Hepatocyte (in vitro differentiated cells): ENCODE results near the gene INO80B. TPM values are rescaled to one million over a fixed set of nuclear protein-coding genes. Genes with fewer than 3 reads are reported as not detected.

Experiments used
- DNase-seq: peaks from one replicate; pipeline ENCODE4 v3.0.0-alpha.2; 2016; ENCODE audit warnings: low spot score
- H2AFZ ChIP-seq: fragments of 200-600 bp; sonication (generic); 2 replicates; pipeline ENCODE4 v1.6.0; 2016; ENCODE audit warnings: antibody characterized with exemption, mild to moderate bottlenecking
- H3K27ac ChIP-seq: fragments of 200-600 bp; sonication (generic); 2 replicates; pipeline ENCODE4 v1.5.1; 2016; ENCODE audit warnings: mild to moderate bottlenecking
- H3K27me3 ChIP-seq: fragments of 200-600 bp; sonication (generic); 2 replicates; pipeline ENCODE4 v1.6.1; 2016
- H3K36me3 ChIP-seq: fragments of 200-600 bp; sonication (generic); replicated peaks from 2 replicates; pipeline ENCODE4 v1.5.1; 2016; ENCODE audit warnings: low read depth; ENCODE audit not compliant: insufficient read depth
- H3K4me1 ChIP-seq: fragments of 200-600 bp; sonication (generic); 2 replicates; pipeline ENCODE4 v1.5.1; 2016; ENCODE audit warnings: mild to moderate bottlenecking, moderate library complexity; ENCODE audit not compliant: insufficient read depth
- H3K4me2 ChIP-seq: fragments of 200-600 bp; sonication (generic); 2 replicates; pipeline ENCODE4 v1.6.0; 2016
- H3K4me3 ChIP-seq: fragments of 200-600 bp; sonication (generic); 2 replicates; pipeline ENCODE4 v1.5.1; 2016; ENCODE audit warnings: mild to moderate bottlenecking
- H3K79me2 ChIP-seq: fragments of 200-600 bp; sonication (generic); 2 replicates; pipeline ENCODE4 v1.6.0; 2017; ENCODE audit warnings: mild to moderate bottlenecking
- H3K9me2 ChIP-seq: fragments of 200-600 bp; sonication (generic); replicated peaks from 2 replicates; pipeline ENCODE4 v1.6.0; 2017; ENCODE audit warnings: mild to moderate bottlenecking; ENCODE audit not compliant: insufficient read depth
- H3K9me3 ChIP-seq: fragments of 200-600 bp; sonication (generic); 2 replicates; pipeline ENCODE4 v1.5.1; 2016; ENCODE audit warnings: low read depth, mild to moderate bottlenecking
- H4K20me1 ChIP-seq: fragments of 200-600 bp; sonication (generic); 2 replicates; pipeline ENCODE4 v1.6.0; 2016; ENCODE audit warnings: mild to moderate bottlenecking; ENCODE audit not compliant: insufficient read depth, poor library complexity, severe bottlenecking
- EZH2 ChIP-seq: fragments of 200-600 bp; sonication (generic); IDR thresholded peaks from 2 replicates; pipeline ENCODE4 v1.6.1; 2016; ENCODE audit warnings: antibody characterized with exemption, mild to moderate bottlenecking, borderline replicate concordance
- EZH2phosphoT487 ChIP-seq: fragments of 200-600 bp; sonication (generic); IDR thresholded peaks from one replicate; pipeline ENCODE4 v1.6.1; 2018; ENCODE audit warnings: antibody characterized with exemption, mild to moderate bottlenecking, low read depth, moderate library complexity; ENCODE audit not compliant: unreplicated experiment, severe bottlenecking
- WGBS: methylation state at CpG from one replicate; pipeline ENCODE4 v1.1.6; 2016; ENCODE audit warnings: low lambda C conversion rate; ENCODE audit errors: missing lambda C conversion rate; 5-methylcytosine and 5-hydroxymethylcytosine counted together
- polyA plus RNA-seq: library from polyadenylated mRNA; unstranded; fragments of >200 nt; fragmentation: Nextera tagmentation; extraction: Ambion mirVana; gene quantifications from 2 replicates; pipeline ENCODE4 v1.2.1, GENCODE V29; 2016
- total RNA-seq: library from RNA; depleted of rRNA; stranded (reverse); fragments of >200 nt; gene quantifications from 2 replicates; pipeline ENCODE4 v1.2.3, GENCODE V29; 2014
- TF ChIP-seq, protein P1 (sequence below): fragments of 200-600 bp; sonication (generic); IDR thresholded peaks from 2 replicates; pipeline ENCODE4 v1.5.1; 2016; ENCODE audit warnings: antibody characterized with exemption, mild to moderate bottlenecking; ENCODE audit not compliant: poor library complexity

INO80B gene
- total and polyA plus RNA-seq, 2 experiments from 2014 or later = 16.0 to 18.9 TPM

DNA sequence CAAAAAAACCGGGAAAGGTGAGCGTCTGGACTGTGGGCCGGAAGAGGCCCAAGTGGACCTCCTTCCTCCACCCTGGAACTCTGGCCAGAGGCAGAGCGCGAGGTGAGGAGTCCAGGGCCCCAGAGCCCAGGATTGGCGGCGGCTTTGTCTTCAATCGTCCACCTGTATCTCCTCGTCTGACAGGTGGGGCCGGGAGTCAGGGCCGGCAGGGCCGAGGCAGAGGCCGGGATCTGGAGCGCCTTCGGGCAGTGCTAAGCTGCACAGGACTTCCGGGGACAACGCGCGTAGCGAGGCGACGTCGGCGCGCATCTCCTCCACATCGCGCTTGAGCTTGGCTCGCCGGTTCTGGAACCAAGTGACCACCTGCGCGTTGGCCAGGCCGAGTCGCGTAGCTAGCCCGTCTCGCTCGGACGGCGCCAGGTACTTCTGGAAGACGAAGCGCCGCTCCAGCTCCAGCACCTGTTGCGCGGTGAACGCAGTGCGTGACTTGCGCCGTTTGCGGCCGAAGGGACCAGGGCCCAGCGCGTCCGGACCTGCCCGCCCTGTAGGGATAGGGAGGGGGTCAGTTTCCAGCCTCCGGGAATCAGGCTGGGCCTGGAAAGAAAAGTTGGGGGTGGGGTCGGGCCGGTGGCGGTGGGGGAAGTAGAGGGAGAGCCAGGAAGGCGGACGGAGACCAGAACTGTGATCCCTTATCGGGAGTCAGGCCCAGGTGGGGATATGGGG, 43.1 kb downstream of the INO80B start:
- Histone ChIP-seq H3K4me2 (peak overlapping the region; percentile 98), H4K20me1 (no peaks in the 10 kb centered on the region), H2AFZ (peak overlapping the region; percentile 28), H3K9me3 (no peaks in the 10 kb centered on the region), H3K4me1 (peaks cover 39% of the 10 kb centered on the region), H3K36me3 (no peaks in the 10 kb centered on the region), H3K9me2 (no peaks in the 10 kb centered on the region), H3K27ac (no peak overlapping the region), H3K4me3 (peak overlapping the region; percentile 60), H3K27me3 (peaks cover 52% of the 10 kb centered on the region), H3K79me2 (peaks cover 4% of the 10 kb centered on the region)
- 6% methylated on average over 56 of the region's 61 CpGs for WGBS
- TF ChIP-seq EZH2phosphoT487 (no peak), EZH2 (no peak)
- TF ChIP-seq, protein P1, sequence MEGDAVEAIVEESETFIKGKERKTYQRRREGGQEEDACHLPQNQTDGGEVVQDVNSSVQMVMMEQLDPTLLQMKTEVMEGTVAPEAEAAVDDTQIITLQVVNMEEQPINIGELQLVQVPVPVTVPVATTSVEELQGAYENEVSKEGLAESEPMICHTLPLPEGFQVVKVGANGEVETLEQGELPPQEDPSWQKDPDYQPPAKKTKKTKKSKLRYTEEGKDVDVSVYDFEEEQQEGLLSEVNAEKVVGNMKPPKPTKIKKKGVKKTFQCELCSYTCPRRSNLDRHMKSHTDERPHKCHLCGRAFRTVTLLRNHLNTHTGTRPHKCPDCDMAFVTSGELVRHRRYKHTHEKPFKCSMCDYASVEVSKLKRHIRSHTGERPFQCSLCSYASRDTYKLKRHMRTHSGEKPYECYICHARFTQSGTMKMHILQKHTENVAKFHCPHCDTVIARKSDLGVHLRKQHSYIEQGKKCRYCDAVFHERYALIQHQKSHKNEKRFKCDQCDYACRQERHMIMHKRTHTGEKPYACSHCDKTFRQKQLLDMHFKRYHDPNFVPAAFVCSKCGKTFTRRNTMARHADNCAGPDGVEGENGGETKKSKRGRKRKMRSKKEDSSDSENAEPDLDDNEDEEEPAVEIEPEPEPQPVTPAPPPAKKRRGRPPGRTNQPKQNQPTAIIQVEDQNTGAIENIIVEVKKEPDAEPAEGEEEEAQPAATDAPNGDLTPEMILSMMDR = no peak
- no peak for DNase-seq

DNA sequence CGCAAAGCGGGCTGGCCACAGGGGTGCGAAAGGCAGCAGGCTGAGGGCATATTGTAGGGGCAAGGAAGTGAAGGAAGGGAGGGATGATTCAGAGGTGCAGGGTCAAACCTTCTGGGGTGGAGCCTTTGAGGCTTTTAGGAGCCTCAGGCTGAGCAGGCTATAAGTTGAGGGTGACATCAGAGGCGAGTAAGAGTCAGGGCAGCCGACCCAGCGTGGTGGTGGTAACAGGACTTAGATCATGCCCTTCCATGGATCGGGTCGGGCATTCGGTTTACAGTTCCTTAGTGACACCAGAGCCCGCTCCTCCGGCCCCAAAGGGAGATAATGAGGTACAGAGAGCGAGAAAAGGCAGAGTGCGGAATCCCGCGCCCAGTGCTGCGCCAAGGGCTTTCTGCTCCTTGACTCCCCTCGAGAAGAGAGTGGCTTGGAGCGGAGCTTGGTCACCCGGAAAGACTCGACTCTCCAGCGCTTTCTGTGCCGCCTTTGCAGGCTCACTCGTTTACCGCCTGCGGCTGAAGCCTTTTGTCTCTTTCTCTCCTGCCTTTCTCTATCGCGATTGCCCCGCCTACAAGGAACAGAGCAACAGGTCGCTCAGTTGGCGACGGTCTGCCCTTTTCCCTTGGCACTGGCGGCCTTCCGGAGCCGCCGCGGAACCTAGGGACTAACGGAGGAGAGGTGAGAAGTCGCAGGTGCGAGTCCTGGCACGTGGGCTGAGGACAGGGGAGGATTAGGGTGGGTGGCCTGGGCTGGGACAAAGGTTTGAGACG, 43.8 kb downstream of the INO80B start:
- H3K27me3 ChIP-seq = peaks cover 52% of the 10 kb centered on the region

DNA sequence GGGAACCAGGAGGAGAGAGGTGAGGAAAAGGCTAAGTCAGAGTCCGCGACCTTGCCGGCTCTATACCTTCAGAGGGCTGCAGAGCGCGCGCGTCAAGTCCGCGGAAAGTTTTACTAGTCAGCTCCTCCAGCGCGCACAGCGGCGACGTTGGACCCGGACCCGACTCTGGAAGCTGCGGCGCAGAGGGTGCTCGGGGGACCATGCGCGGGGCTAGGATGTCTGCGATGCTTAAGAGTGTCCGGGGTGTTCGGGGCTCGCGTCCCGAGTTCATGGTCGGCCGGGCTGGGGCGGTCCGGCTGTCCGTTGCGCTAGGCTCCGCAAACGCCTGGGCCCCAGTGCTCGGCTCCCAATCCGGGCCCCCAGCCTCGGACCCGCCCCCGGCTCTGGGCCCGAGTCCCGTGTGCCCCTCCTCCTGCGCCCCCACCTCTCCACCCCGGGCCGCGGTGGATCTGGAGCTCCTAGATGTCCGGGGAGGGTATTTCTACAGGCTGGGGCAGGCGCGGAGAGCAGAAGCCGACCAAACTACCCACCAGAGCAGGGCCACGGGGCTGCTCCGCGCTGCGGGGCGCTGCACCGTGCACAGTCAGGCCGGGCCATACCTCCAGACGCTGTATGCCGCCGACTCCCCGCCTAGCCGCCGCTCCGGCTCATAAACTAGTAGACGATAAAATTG, 44.5 kb downstream of the INO80B start, which contains the start of gene LBX2:
Gene LBX2, minus strand, starts transcription at position 337 of the 673 bp plus-strand sequence. Its CDS starts 66 bp downstream, at position 271.
- H3K4me1 ChIP-seq = peaks cover 49% of the 10 kb centered on the region
- DNase-seq = no peak
- peak within 1 kb of the TSS; percentile 98 for H3K4me2 ChIP-seq
- H3K79me2 ChIP-seq = peaks cover 14% of the 10 kb centered on the region
- peak within 1 kb of the TSS; percentile 39 for H3K27ac ChIP-seq
- no peaks in the 10 kb centered on the region for H3K36me3 ChIP-seq
- H2AFZ ChIP-seq = peak within 1 kb of the TSS; percentile 72
- TF ChIP-seq EZH2phosphoT487 (no peak), EZH2 (peak; percentile 75)
- 3% methylated on average over 39 of the region's 65 CpGs for WGBS
- H3K27me3 ChIP-seq = peaks cover 52% of the 10 kb centered on the region
- peak within 1 kb of the TSS; percentile 60 for H3K4me3 ChIP-seq
- H3K9me3 ChIP-seq = no peaks in the 10 kb centered on the region
- H4K20me1 ChIP-seq = no peaks in the 10 kb centered on the region
- H3K9me2 ChIP-seq = no peaks in the 10 kb centered on the region

More for the DNA sequence above, 43.8 kb downstream of the INO80B start:
- peak overlapping the region; percentile 60 for H3K4me3 ChIP-seq
- TF ChIP-seq, protein P1 = no peak
- TF ChIP-seq EZH2 = peak; percentile 87
- TF ChIP-seq EZH2phosphoT487 = peak; percentile 15
- peaks cover 6% of the 10 kb centered on the region for H3K79me2 ChIP-seq
- H3K4me1 ChIP-seq = peaks cover 43% of the 10 kb centered on the region
- DNase-seq = no peak
- no peaks in the 10 kb centered on the region for H3K9me2 ChIP-seq
- H4K20me1 ChIP-seq = no peaks in the 10 kb centered on the region
- WGBS = 3% methylated on average over 40 of the region's 41 CpGs
- H2AFZ ChIP-seq = peak overlapping the region; percentile 72
- no peaks in the 10 kb centered on the region for H3K36me3 ChIP-seq
- H3K9me3 ChIP-seq = no peaks in the 10 kb centered on the region
- peak overlapping the region; percentile 98 for H3K4me2 ChIP-seq
- H3K27ac ChIP-seq = peak overlapping the region; percentile 39
